IPS-18c (cell line): Measurements from ENCODE around the gene RFC1.
"Not testable (repeated sequence)": the region's sequence is repeated elsewhere in the genome, so short reads cannot be mapped to it uniquely, and the experiment has no call there.

Experiments used
- H3K4me3 ChIP-seq: 2 replicates; pipeline ENCODE4 v1.7.0; 2013; ENCODE audit warnings: low read depth, mild to moderate bottlenecking, low read length, moderate library complexity; ENCODE audit not compliant: insufficient read depth
- H3K9me3 ChIP-seq: one replicate; pipeline ENCODE4 v1.6.1; 2013; ENCODE audit warnings: mild to moderate bottlenecking, low read length, moderate library complexity; ENCODE audit not compliant: control insufficient read depth, insufficient read depth

Gene RFC1

GRCh38 chr4:39326468-39326977 is 39.6 kb downstream of the RFC1 start:
- no peaks in the 10 kb centered on the region for H3K9me3 ChIP-seq
- H3K4me3 ChIP-seq: no peak overlapping the region

GRCh38 chr4:39324897-39325613 is 41.1 kb downstream of the RFC1 start:
- Histone ChIP-seq H3K4me3 (no peak overlapping the region), H3K9me3 (no peaks in the 10 kb centered on the region)

- no peak overlapping the region for H3K4me3 ChIP-seq
- H3K9me3 ChIP-seq: no peaks in the 10 kb centered on the region
These were observed 41.7 kb downstream of the RFC1 start for GRCh38 chr4:39324446-39324845.

GRCh38 chr4:39323821-39324220 is 42.3 kb downstream of the RFC1 start:
- H3K4me3 ChIP-seq: no peak overlapping the region

GRCh38 chr4:39320381-39321115 is 45.6 kb downstream of the RFC1 start:
- no peak overlapping the region for H3K4me3 ChIP-seq
- no peaks in the 10 kb centered on the region for H3K9me3 ChIP-seq

More at GRCh38 chr4:39323821-39324220, 42.3 kb downstream of the RFC1 start:
- H3K9me3 ChIP-seq: no peaks in the 10 kb centered on the region

GRCh38 chr4:39319676-39320075 is 46.5 kb downstream of the RFC1 start:
- Histone ChIP-seq H3K4me3 (no peak overlapping the region), H3K9me3 (no peaks in the 10 kb centered on the region)

DNA sequence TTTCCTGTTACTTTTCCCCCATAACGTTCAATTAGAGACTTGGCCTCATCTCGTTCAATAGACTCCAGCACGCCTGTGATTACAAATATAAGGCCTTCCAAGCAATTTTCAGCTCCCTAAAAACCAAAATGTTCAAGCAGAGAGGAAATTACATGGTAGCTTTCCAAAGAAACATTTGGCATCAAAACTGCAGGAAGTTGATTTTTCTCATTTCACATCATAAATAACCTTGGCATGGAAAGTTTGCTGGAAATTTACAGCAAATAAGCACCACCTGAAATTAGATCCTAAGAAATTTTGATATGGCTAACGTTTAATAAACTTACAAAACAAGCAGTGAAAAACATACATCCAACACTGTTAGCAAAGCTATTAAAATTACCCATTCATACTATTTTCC is 53.3 kb downstream of the RFC1 start:
- Histone ChIP-seq H3K4me3 (no peak overlapping the region), H3K9me3 (no peaks in the 10 kb centered on the region)

- Histone ChIP-seq H3K9me3 (no peaks in the 10 kb centered on the region), H3K4me3 (no peak overlapping the region)
These were observed 57.6 kb downstream of the RFC1 start for GRCh38 chr4:39308611-39309010.

DNA sequence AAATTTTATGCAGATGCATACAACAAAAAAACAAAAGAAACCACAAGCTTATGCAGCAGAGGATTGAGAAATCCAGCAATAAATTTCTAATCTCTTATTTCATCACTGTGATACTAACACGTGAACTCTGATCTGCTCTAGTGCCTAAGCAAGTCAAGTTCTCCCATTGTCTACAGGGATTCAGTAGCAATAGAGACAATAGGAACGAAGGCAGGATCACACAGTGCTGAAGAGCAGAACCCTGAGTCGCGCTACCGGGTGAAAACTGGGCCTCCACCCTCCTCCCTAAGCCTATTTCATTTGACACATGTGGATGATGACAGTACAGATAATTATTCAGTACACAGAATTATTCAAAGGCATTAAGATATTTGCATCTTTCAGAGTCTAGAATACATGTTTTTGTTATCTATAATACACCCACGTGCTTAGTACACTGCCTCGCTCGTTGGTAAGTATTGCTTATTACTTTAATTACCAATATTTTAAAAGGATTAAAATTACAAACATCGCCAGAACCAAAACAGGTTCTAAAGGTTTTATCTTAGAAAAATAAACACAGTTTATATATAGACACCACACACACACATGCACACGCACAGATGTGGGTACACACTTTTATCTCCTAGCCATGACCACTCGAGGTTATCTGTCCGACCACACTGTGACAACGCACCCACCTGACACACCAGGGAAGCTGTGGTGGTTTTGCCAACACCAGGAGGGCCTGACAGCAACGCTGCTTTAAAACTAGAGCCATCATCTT is 60.1 kb downstream of the RFC1 start:
- no peaks in the 10 kb centered on the region for H3K9me3 ChIP-seq
- no peak overlapping the region for H3K4me3 ChIP-seq

DNA sequence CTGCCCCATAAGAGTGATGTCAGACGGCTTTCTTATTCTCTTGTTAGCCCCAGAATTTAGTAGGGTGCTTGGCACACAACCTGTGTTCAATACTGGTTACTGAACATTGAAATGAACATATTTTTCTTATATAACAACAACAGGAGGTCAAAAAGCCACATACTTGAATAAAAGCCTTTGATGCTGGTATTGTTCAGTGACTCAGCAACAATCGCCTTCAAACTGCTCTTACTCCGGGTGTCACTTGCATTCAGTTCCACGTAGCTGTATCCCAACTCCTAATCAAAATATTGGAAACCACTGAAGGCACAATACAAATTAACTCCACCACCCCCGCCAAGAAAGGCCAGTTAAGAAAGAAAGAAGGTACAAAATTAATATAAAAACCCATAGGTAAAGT is 61.5 kb downstream of the RFC1 start:
- H3K4me3 ChIP-seq: no peak overlapping the region
- H3K9me3 ChIP-seq: no peaks in the 10 kb centered on the region

GRCh38 chr4:39303871-39304270 is 62.3 kb downstream of the RFC1 start:
- Histone ChIP-seq H3K9me3 (no peaks in the 10 kb centered on the region), H3K4me3 (no peak overlapping the region)

DNA sequence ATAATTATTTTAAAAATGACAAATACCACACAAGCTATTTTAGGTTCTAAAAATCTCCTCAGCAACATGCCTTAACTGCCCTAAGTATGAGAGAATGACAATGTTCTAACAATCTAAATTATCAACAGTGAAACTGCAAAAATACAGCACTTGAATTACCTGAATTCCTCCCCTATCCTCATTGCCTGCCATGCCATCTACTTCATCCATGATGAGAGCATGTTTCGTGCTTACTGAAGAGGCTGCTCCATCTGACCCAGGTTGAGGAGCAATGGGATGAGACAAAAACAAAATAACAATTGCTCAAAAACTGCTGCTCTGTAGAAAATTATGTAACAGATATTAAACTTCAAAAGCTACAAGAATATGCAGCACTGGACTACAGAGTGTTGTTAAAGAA is 63.3 kb downstream of the RFC1 start:
- Histone ChIP-seq H3K4me3 (no peak overlapping the region), H3K9me3 (no peaks in the 10 kb centered on the region)

DNA sequence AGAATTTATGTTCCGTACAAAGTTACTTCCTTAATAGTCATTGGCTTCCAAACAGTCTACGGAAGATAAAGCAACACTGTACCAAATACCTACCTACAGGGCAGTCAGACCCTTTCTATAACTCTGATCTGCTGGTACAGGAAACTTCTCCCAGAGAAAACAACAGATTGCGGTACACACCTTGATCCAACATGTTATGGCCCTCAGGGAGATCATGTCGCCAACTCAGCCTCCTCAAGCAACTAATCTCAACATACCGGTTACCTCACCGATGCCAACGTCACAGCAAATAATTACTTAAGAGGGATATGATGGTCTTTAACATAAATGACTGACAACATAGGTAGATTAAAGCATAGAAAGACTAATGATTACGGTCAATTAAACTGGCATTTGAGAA is 70.4 kb downstream of the RFC1 start:
- Histone ChIP-seq H3K9me3 (no peaks in the 10 kb centered on the region), H3K4me3 (no peak overlapping the region)

DNA sequence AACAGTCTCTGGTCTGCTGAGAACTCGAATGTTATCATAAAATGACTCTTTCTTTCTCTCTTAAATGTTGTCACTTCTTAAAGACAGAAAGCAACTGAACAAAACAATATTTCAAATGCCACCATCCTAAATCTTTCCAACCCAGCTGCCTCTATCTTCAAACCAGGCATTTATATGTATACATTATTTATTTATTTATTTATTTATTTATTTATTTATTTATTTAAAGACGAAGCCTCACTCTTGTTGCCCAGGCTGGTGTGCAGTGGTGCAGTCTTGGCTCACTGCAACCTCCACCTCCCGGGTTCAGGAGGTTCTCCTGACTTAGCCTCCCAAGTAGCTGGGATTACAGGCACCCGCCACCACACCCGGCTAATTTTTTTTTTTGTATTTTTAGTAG is 73.7 kb downstream of the RFC1 start:
- H3K4me3 ChIP-seq, H3K9me3 ChIP-seq: not testable (repeated sequence)

GRCh38 chr4:39291686-39292085 is 74.5 kb downstream of the RFC1 start:
- Histone ChIP-seq H3K9me3 (no peaks in the 10 kb centered on the region), H3K4me3 (no peak overlapping the region)

GRCh38 chr4:39287223-39287622 is 78.9 kb downstream of the RFC1 start:
- Histone ChIP-seq H3K4me3 (no peak overlapping the region), H3K9me3 (no peaks in the 10 kb centered on the region)

DNA sequence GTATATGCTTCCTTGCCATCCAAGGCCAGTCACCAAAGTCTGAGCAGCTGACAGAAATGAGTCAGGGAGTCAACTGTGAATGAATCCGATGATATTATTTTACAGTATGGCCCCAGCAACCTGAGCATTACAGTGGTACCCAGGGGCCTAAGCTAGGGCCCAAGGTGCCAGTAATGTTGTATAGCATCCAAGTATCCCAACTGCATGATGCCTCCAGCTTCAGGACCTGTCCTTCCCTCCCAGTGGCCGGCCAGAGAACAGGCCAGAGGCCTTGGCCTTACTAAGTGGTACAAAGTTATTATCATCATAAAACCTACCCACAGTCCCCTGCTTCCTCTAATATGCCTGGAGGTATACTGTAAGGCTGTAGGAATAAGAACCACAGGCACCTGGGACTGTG is 79.9 kb downstream of the RFC1 start:
- Histone ChIP-seq H3K9me3 (no peaks in the 10 kb centered on the region), H3K4me3 (no peak overlapping the region)

GRCh38 chr4:39285853-39286252 is 80.3 kb downstream of the RFC1 start:
- no peak overlapping the region for H3K4me3 ChIP-seq
- no peaks in the 10 kb centered on the region for H3K9me3 ChIP-seq
